HepG2 (cell line): ENCODE results near the gene VWA7. TPM values are rescaled to one million over a fixed set of nuclear protein-coding genes. Genes with fewer than 3 reads are reported as not detected.

Experiments
- ARID2 ChIP-seq: sonication (generic); formaldehyde crosslinking; IDR thresholded peaks from 2 replicates; pipeline ENCODE4 v1.8.1; 2022; ENCODE audit warnings: mild to moderate bottlenecking, missing genetic modification reagents, borderline replicate concordance
- CEBPB ChIP-seq: IDR thresholded peaks from 2 replicates; pipeline ENCODE4 v1.6.1; 2011; ENCODE audit warnings: low read depth, low read length, improper control_type of control experiment, borderline replicate concordance
- FOSL2 ChIP-seq: sonication (generic); formaldehyde crosslinking; IDR thresholded peaks from 2 replicates; pipeline ENCODE4 v1.4.0; 2020; ENCODE audit warnings: missing genetic modification reagents
- HIC2 ChIP-seq: sonication (generic); formaldehyde crosslinking; IDR thresholded peaks from 2 replicates; pipeline ENCODE4 v1.9.0; 2022; ENCODE audit warnings: low read depth, missing genetic modification reagents
- HINFP ChIP-seq: sonication (generic); formaldehyde crosslinking; IDR thresholded peaks from 2 replicates; pipeline ENCODE4 v1.4.0; 2020; ENCODE audit warnings: low read depth, mild to moderate bottlenecking, missing genetic modification reagents
- NFKB2 ChIP-seq: sonication (generic); formaldehyde crosslinking; IDR thresholded peaks from 2 replicates; pipeline ENCODE4 v1.4.0; 2020; ENCODE audit warnings: missing genetic modification reagents, borderline replicate concordance
- NPAS2 ChIP-seq: sonication (generic); formaldehyde crosslinking; IDR thresholded peaks from 2 replicates; pipeline ENCODE4 v1.8.0; 2022; ENCODE audit warnings: mild to moderate bottlenecking, missing genetic modification reagents, borderline replicate concordance
- RAD51 ChIP-seq: fragments of 450-650 bp; IDR thresholded peaks from 2 replicates; pipeline ENCODE4 v1.6.1; 2016; ENCODE audit warnings: borderline replicate concordance
- RARA ChIP-seq: IDR thresholded peaks from 2 replicates; pipeline ENCODE4 v1.6.1; 2016; ENCODE audit warnings: missing genetic modification reagents, missing compliant biosample characterization
- RBFOX2 ChIP-seq: fragments of 200-400 bp; formaldehyde crosslinking; IDR thresholded peaks from 2 replicates; pipeline ENCODE4 v1.6.1; 2017; ENCODE audit warnings: low read depth, mild to moderate bottlenecking, low read length
- RXRA ChIP-seq: sonication (generic); formaldehyde crosslinking; IDR thresholded peaks from 2 replicates; pipeline ENCODE4 v1.5.1; 2020; ENCODE audit warnings: missing genetic modification reagents
- TRAFD1 ChIP-seq: sonication (generic); formaldehyde crosslinking; IDR thresholded peaks from 2 replicates; pipeline ENCODE4 v1.5.1; 2020; ENCODE audit warnings: missing genetic modification reagents, mild to moderate bottlenecking, borderline replicate concordance
- ZBTB33 ChIP-seq: sonication (generic); formaldehyde crosslinking; IDR thresholded peaks from 2 replicates; pipeline ENCODE4 v1.4.0; 2020; ENCODE audit warnings: missing genetic modification reagents
- ZFP62 ChIP-seq: sonication (generic); formaldehyde crosslinking; IDR thresholded peaks from 2 replicates; pipeline ENCODE4 v1.4.0; 2020; ENCODE audit warnings: missing genetic modification reagents
- ZFP90 ChIP-seq: sonication (generic); formaldehyde crosslinking; IDR thresholded peaks from 2 replicates; pipeline ENCODE4 v1.8.0; 2022; ENCODE audit warnings: missing genetic modification reagents, mild to moderate bottlenecking, inconsistent platforms, borderline replicate concordance
- ZNF362 ChIP-seq: sonication (generic); formaldehyde crosslinking; IDR thresholded peaks from 2 replicates; pipeline ENCODE4 v1.4.0; 2020; ENCODE audit warnings: missing genetic modification reagents, mild to moderate bottlenecking, borderline replicate concordance
- ZNF430 ChIP-seq: sonication (generic); formaldehyde crosslinking; IDR thresholded peaks from 2 replicates; pipeline ENCODE4 v1.9.0; 2021; ENCODE audit warnings: mild to moderate bottlenecking, missing genetic modification reagents
- ZNF460 ChIP-seq: sonication (generic); formaldehyde crosslinking; IDR thresholded peaks from 2 replicates; pipeline ENCODE4 v1.5.1; 2020; ENCODE audit warnings: missing genetic modification reagents, mild to moderate bottlenecking, borderline replicate concordance
- ZNF468 ChIP-seq: sonication (generic); formaldehyde crosslinking; IDR thresholded peaks from 2 replicates; pipeline ENCODE4 v1.8.0; 2022; ENCODE audit warnings: mild to moderate bottlenecking, moderate library complexity, missing genetic modification reagents
- ZNF549 ChIP-seq: sonication (generic); formaldehyde crosslinking; IDR thresholded peaks from 2 replicates; pipeline ENCODE4 v1.5.0; 2020; ENCODE audit warnings: missing genetic modification reagents
- ZNF83 ChIP-seq: sonication (generic); formaldehyde crosslinking; IDR thresholded peaks from 2 replicates; pipeline ENCODE4 v1.4.0; 2020; ENCODE audit warnings: missing genetic modification reagents, mild to moderate bottlenecking, borderline replicate concordance
- polyA plus RNA-seq, 8 experiments: library from polyadenylated mRNA; depleted of rRNA in 3 of 8; stranded (reverse) in 7 of 8; unstranded in 1 of 8; fragments of >200 nt; fragmentation: Illumina TruSeq in 4 of 8; extraction: Trizol in 4 of 8; gene quantifications; 2 replicates each; pipeline versions ENCODE4 v1.2.1 to v1.2.3, GENCODE V29; 2011 to 2016; ENCODE audit warnings: low read depth in 4 of 8, missing spikeins in 1 of 8, mixed read lengths in 1 of 8; ENCODE audit not compliant: insufficient read depth in 1 of 8
- total RNA-seq, 5 experiments: library from RNA; depleted of rRNA; stranded (reverse); fragments of >200 nt; fragmentation: Illumina TruSeq; extraction: Trizol; gene quantifications; 2 replicates each; pipeline ENCODE4 v1.2.3, GENCODE V29; 2016; ENCODE audit warnings: low read depth in 1 of 5

The VWA7 gene
- total and polyA plus RNA-seq, 2 of the 13 experiments (the other 11 are each of a cell fraction or from before 2014, with no cell fraction given): 0.86 to 3.3 TPM

GRCh38 chr6:31795616-31796298 is 18.6 kb upstream of the VWA7 start, which contains the start of gene VARS1 (continued):
- TF ChIP-seq HIC2: peak; percentile 79; the same call in 1 of the 2 replicates
- no peak for TF ChIP-seq ZBTB33 (CRISPR knock-in tag)
- TF ChIP-seq HINFP: peak; percentile 87
- no peak for TF ChIP-seq CEBPB
- peak; percentile 84 for TF ChIP-seq ZNF362 (CRISPR knock-in tag)
- no peak; the same call in 1 of the 2 replicates for TF ChIP-seq ZNF460 (CRISPR knock-in tag)
- no peak for TF ChIP-seq TRAFD1 (CRISPR knock-in tag)
- 0 out of 2 replicates have a peak, but pooled peaks have one; percentile 65 for TF ChIP-seq ARID2 (CRISPR knock-in tag)
- peak; percentile 61 for TF ChIP-seq ZFP90 (CRISPR knock-in tag)
- TF ChIP-seq RARA (CRISPR knock-in tag): peak; percentile 6; the same call in 1 of the 2 replicates
- peak; percentile 77 for TF ChIP-seq RBFOX2
- peak; percentile 43; the same call in 1 of the 2 replicates for TF ChIP-seq FOSL2
- peak; percentile 83 for TF ChIP-seq RXRA
- TF ChIP-seq ZNF549 (CRISPR knock-in tag): no peak
- TF ChIP-seq NPAS2: no peak
- peak; percentile 78; the same call in 1 of the 2 replicates for TF ChIP-seq NFKB2
- no peak for TF ChIP-seq ZFP62 (CRISPR knock-in tag)
- TF ChIP-seq ZNF430 (CRISPR knock-in tag): peak; percentile 62; the same call in 1 of the 2 replicates
- peak; percentile 82; the same call in 1 of the 2 replicates for TF ChIP-seq ZNF468
- no peak for TF ChIP-seq RAD51
- peak; percentile 80; the same call in 1 of the 2 replicates for TF ChIP-seq ZNF83
